PC-3 (cell line): ENCODE measurements around the gene CA4. TPM values are rescaled to one million over a fixed set of nuclear protein-coding genes. Genes with fewer than 3 reads are reported as not detected.

Source experiments
- ATAC-seq: fragments of 200-7000 bp; cut with Tn5 transposase; 2 replicates; pipeline ENCODE4 v1.9.1; 2020; ENCODE audit warnings: mild to moderate bottlenecking, moderate library complexity
- BruUV-seq: library from RNA; stranded (reverse); fragments of 400-500 nt; replicated peaks from 2 replicates; lab custom pipeline; 2021; lab: Mats Ljungman, UMichigan
- CTCF ChIA-PET: fragments of 300-600 bp; sonication (Branson Sonifier 250); formaldehyde crosslinking; loops from one replicate; lab custom pipeline; 2022; ENCODE audit warnings: antibody characterized with exemption; lab: Charles Lee
- POLR2A ChIA-PET: fragments of 300-600 bp; sonication (Branson Sonifier 250); formaldehyde crosslinking; loops from one replicate; lab custom pipeline; 2022; ENCODE audit warnings: antibody characterized with exemption; ENCODE audit not compliant: unreplicated experiment; lab: Charles Lee
- DNase-seq: peaks from one replicate; pipeline ENCODE4 v3.0.0-alpha.2; 2015
- H2AFZ ChIP-seq: fragments of 300-600 bp; sonication (generic); 2 replicates; pipeline ENCODE4 v1.6.0; 2016; ENCODE audit warnings: antibody characterized with exemption, low read length
- H3F3A ChIP-seq: fragments of 300-600 bp; sonication (generic); one replicate; pipeline ENCODE4 v1.6.0; 2017; ENCODE audit warnings: antibody characterized with exemption, low read length, control low read depth, mild to moderate bottlenecking; ENCODE audit not compliant: unreplicated experiment
- H3K27ac ChIP-seq: fragments of 300-600 bp; sonication (generic); 2 replicates; pipeline ENCODE4 v1.5.1; 2016; ENCODE audit warnings: mild to moderate bottlenecking, low read length
- H3K27me3 ChIP-seq: fragments of 300-600 bp; sonication (generic); 2 replicates; pipeline ENCODE4 v1.6.1; 2016; ENCODE audit warnings: low read length, mixed read lengths
- H3K36me3 ChIP-seq: fragments of 300-600 bp; sonication (generic); 2 replicates; pipeline ENCODE4 v1.6.1; 2016; ENCODE audit warnings: low read depth, mixed run types, low read length, mixed read lengths
- H3K4me1 ChIP-seq: fragments of 300-600 bp; sonication (generic); 2 replicates; pipeline ENCODE4 v1.5.1; 2016; ENCODE audit warnings: low read length; ENCODE audit not compliant: insufficient read depth
- H3K4me2 ChIP-seq: fragments of 300-600 bp; sonication (generic); 2 replicates; pipeline ENCODE4 v1.6.0; 2016; ENCODE audit warnings: low read length
- H3K4me3 ChIP-seq: fragments of 300-600 bp; sonication (generic); 2 replicates; pipeline ENCODE4 v1.5.1; 2016; ENCODE audit warnings: mild to moderate bottlenecking, low read length, mixed read lengths
- H3K79me2 ChIP-seq: fragments of 300-600 bp; sonication (generic); 2 replicates; pipeline ENCODE4 v1.6.1; 2017; ENCODE audit warnings: low read length, mixed read lengths
- H3K9ac ChIP-seq: fragments of 300-600 bp; sonication (generic); 2 replicates; pipeline ENCODE4 v1.6.0; 2016; ENCODE audit warnings: mild to moderate bottlenecking, low read length
- H3K9me2 ChIP-seq: fragments of 300-600 bp; sonication (generic); replicated peaks from 2 replicates; pipeline ENCODE4 v1.6.1; 2016; ENCODE audit warnings: mixed run types, low read length, mixed read lengths
- H3K9me3 ChIP-seq: fragments of 300-600 bp; sonication (generic); 2 replicates; pipeline ENCODE4 v1.6.1; 2016; ENCODE audit warnings: low read length, mixed read lengths
- H4K20me1 ChIP-seq: fragments of 300-600 bp; sonication (generic); 2 replicates; pipeline ENCODE4 v1.6.1; 2016; ENCODE audit warnings: low read length, mixed read lengths
- CTCF ChIP-seq: fragments of 300-600 bp; sonication (generic); conservative IDR thresholded peaks from 2 replicates; pipeline ENCODE4 v1.5.1; 2017; ENCODE audit warnings: antibody characterized with exemption, low read depth, mild to moderate bottlenecking, low read length
- EZH2 ChIP-seq: fragments of 300-600 bp; sonication (generic); IDR thresholded peaks from one replicate; pipeline ENCODE4 v1.6.1; 2017; ENCODE audit warnings: antibody characterized with exemption, mild to moderate bottlenecking, low read length; ENCODE audit not compliant: unreplicated experiment
- EZH2phosphoT487 ChIP-seq: fragments of 300-600 bp; sonication (generic); IDR thresholded peaks from 2 replicates; pipeline ENCODE4 v1.6.1; 2018; ENCODE audit warnings: mild to moderate bottlenecking, antibody characterized with exemption, low read length, borderline replicate concordance
- intact Hi-C: fragments of 100-400 bp; cut with micrococcal nuclease; formaldehyde crosslinking; loops from 2 replicates; pipeline ENCODE4 v1.9.0; 2023
- total RNA-seq: library from RNA; depleted of rRNA; stranded (reverse); fragments of >200 nt; gene quantifications from 2 replicates; pipeline ENCODE4 v1.2.3, GENCODE V29; 2014

Gene CA4
- total RNA-seq, 1 experiment from 2014 or later: not detected

GRCh38 chr17:60141111-60142018, 8.4 kb upstream of the CA4 start:
- H3K36me3 ChIP-seq: no peaks in the 10 kb centered on the region
- DNase-seq: no peak
- H3K4me2 ChIP-seq: peak overlapping the region; percentile 85
- H3K9me3 ChIP-seq: no peaks in the 10 kb centered on the region
- H4K20me1 ChIP-seq: no peaks in the 10 kb centered on the region
- TF ChIP-seq CTCF (no peak), EZH2phosphoT487 (no peak), EZH2 (no peak)
- H3K27ac ChIP-seq: no peak overlapping the region
- ChIA-PET POLR2A (interaction anchor here (0.6 kb wide), 1 partner anchor 58 kb away, joined by 4 read pairs; no protein-coding TSS in a partner anchor), CTCF (interaction anchor here (0.7 to 1.0 kb wide), 2 partner anchors 12 to 123 kb away, joined by 3 read pairs; no protein-coding TSS in a partner anchor)
- no peak; the same call in 1 of the 2 replicates for ATAC-seq
- H3K4me3 ChIP-seq: peak overlapping the region; percentile 62; the same call in 1 of the 2 replicates
- no TSS peak for BruUV-seq
- H3K27me3 ChIP-seq: peaks cover 4% of the 10 kb centered on the region; the same call in 1 of the 2 replicates
- peaks cover 11% of the 10 kb centered on the region for H3K4me1 ChIP-seq
- no peaks in the 10 kb centered on the region for H3K79me2 ChIP-seq
- no peaks in the 10 kb centered on the region for H3K9me2 ChIP-seq
- intact Hi-C loops: loop anchor here (10.0 kb wide), 2 partner anchors 93 to 213 kb away; no protein-coding TSS in a partner anchor
- peak overlapping the region; percentile 76 for H2AFZ ChIP-seq
- no peak overlapping the region; the same call in 1 of the 2 replicates for H3K9ac ChIP-seq
- H3F3A ChIP-seq: no peaks in the 10 kb centered on the region

GRCh38 chr17:60142872-60143499, 6.8 kb upstream of the CA4 start:
- peak; percentile 96 for DNase-seq
- peak; percentile 96 for TF ChIP-seq CTCF
- TF ChIP-seq EZH2: no peak
- Histone ChIP-seq H3K4me3 (peak overlapping the region; percentile 62), H3K27me3 (peaks cover 4% of the 10 kb centered on the region; the same call in 1 of the 2 replicates), H3K79me2 (no peaks in the 10 kb centered on the region), H3K4me2 (peak overlapping the region; percentile 85), H3K9me3 (no peaks in the 10 kb centered on the region), H3F3A (no peaks in the 10 kb centered on the region), H3K27ac (no peak overlapping the region), H3K9me2 (no peaks in the 10 kb centered on the region), H3K4me1 (peaks cover 11% of the 10 kb centered on the region), H4K20me1 (no peaks in the 10 kb centered on the region), H2AFZ (peak overlapping the region; percentile 76), H3K36me3 (no peaks in the 10 kb centered on the region), H3K9ac (no peak overlapping the region)
- BruUV-seq: no TSS peak
- ATAC-seq: peak; percentile 89
- intact Hi-C loops: loop anchor here (1.0 to 10.0 kb wide), 4 partner anchors 8 to 293 kb away; no protein-coding TSS in a partner anchor
- ChIA-PET POLR2A (no interaction called here), CTCF (interaction anchor here (0.6 kb wide), 2 partner anchors 297 to 495 kb away, joined by 3 to 5 read pairs; no protein-coding TSS in a partner anchor)
